K562 (cell line): Measurements from ENCODE around the gene METTL24. TPM values are rescaled to one million over a fixed set of nuclear protein-coding genes. Genes with fewer than 3 reads are reported as not detected.

Experiments
- ATAC-seq: fragments of 200-7000 bp; cut with Tn5 transposase; 3 replicates; pipeline ENCODE4 v1.9.1; 2020; ENCODE audit warnings: moderate library complexity
- BruUV-seq: library from RNA; stranded (reverse); fragments of 400-500 nt; replicated peaks from 2 replicates; lab custom pipeline; 2021; lab: Mats Ljungman, UMichigan
- CTCF ChIA-PET: fragments of 300-600 bp; formaldehyde crosslinking; extraction: SDS; loops from one replicate; lab custom pipeline; 2021; ENCODE audit warnings: low intra/inter-chr PET ratio; lab: Yijun Ruan, JAX
- POLR2A ChIA-PET: fragments of 300-600, 350-650 bp; sonication (Branson Sonifier 250); formaldehyde crosslinking; extraction: SDS; loops from one replicate; lab custom pipeline; 2021; ENCODE audit warnings: antibody characterized with exemption, inconsistent platforms; lab: Yijun Ruan, JAX
- DNase-seq, 4 experiments: peaks; one replicate each; pipeline versions ENCODE4 v3.0.0 to v3.0.0-alpha.2; 2011 to 2018; ENCODE audit warnings: low spot score in 3 of 4, mixed read lengths in 3 of 4; ENCODE audit errors: extremely low read depth in 1 of 4
- FAIRE-seq: peaks from 2 replicates; lab custom pipeline; 2011; peaks lifted over from hg19 to GRCh38; lab: Jason Lieb, UNC
- H2AFZ ChIP-seq: 2 replicates; pipeline ENCODE4 v1.6.0; 2011; ENCODE audit warnings: low read depth, low read length, control low read depth, inconsistent platforms
- H3K27ac ChIP-seq: fragments of 200-600 bp; 3 replicates; pipeline ENCODE4 v1.8.0; 2011; ENCODE audit warnings: low read depth, mild to moderate bottlenecking, control low read depth, inconsistent platforms, low read length, moderate library complexity, mixed read lengths; ENCODE audit errors: extremely low read depth
- H3K27me3 ChIP-seq, 2 experiments: fragments of 300-600 bp in 1 of 2; 2 replicates in 1 of 2; 3 replicates in 1 of 2; pipeline versions ENCODE4 v1.6.0 to v1.8.0; 2011; ENCODE audit warnings: inconsistent platforms in 2 of 2, low read length in 2 of 2, mild to moderate bottlenecking in 1 of 2, mixed read lengths in 1 of 2, moderate library complexity in 1 of 2; ENCODE audit not compliant: control insufficient read depth in 2 of 2, insufficient read depth in 2 of 2
- H3K36me3 ChIP-seq: fragments of 300-600 bp; 3 replicates; pipeline ENCODE4 v1.8.0; 2011; ENCODE audit warnings: mild to moderate bottlenecking, low read length, inconsistent platforms; ENCODE audit not compliant: control insufficient read depth, insufficient read depth
- H3K4me1 ChIP-seq, 2 experiments: fragments of 200-600 bp in 1 of 2; replicated peaks in 1 of 2; 2 replicates in 1 of 2; 3 replicates in 1 of 2; pipeline versions ENCODE4 v1.5.1 to v1.8.0; 2011; ENCODE audit warnings: inconsistent platforms in 2 of 2, low read length in 2 of 2, mild to moderate bottlenecking in 1 of 2, mixed read lengths in 1 of 2, moderate library complexity in 1 of 2; ENCODE audit not compliant: control insufficient read depth in 2 of 2, insufficient read depth in 2 of 2
- H3K4me2 ChIP-seq: 2 replicates; pipeline ENCODE4 v1.6.1; 2011; ENCODE audit warnings: low read length, control low read depth, inconsistent platforms, mixed read lengths; ENCODE audit not compliant: insufficient read depth
- H3K4me3 ChIP-seq: fragments of 200-600 bp; sonication (generic), shearing (Covaris generic); 2 replicates; pipeline ENCODE4 v1.5.1; 2016; ENCODE audit warnings: control low read depth, inconsistent platforms
- H3K79me2 ChIP-seq: fragments of 200-600 bp; 3 replicates; pipeline ENCODE4 v1.8.0; 2011; ENCODE audit warnings: low read length, inconsistent platforms; ENCODE audit not compliant: control insufficient read depth, insufficient read depth
- H3K9ac ChIP-seq, 2 experiments: 2 replicates each; pipeline versions ENCODE4 v1.6.0 to v1.6.1; 2011; ENCODE audit warnings: low read depth in 2 of 2, low read length in 2 of 2, control low read depth in 1 of 2, inconsistent platforms in 1 of 2, mild to moderate bottlenecking in 1 of 2, mixed read lengths in 1 of 2; ENCODE audit not compliant: insufficient read depth in 1 of 2
- H3K9me1 ChIP-seq: one replicate; pipeline ENCODE4 v1.6.0; 2011; ENCODE audit warnings: inconsistent platforms, mild to moderate bottlenecking, low read length, moderate library complexity; ENCODE audit not compliant: control insufficient read depth, insufficient read depth
- H3K9me3 ChIP-seq: replicated peaks from 2 replicates; pipeline ENCODE4 v1.5.1; 2011; ENCODE audit warnings: low read depth, low read length, inconsistent platforms; ENCODE audit not compliant: control insufficient read depth, insufficient read depth
- H4K20me1 ChIP-seq: replicated peaks from 2 replicates; pipeline ENCODE4 v1.6.1; 2011; ENCODE audit warnings: low read length, inconsistent platforms, mixed read lengths; ENCODE audit not compliant: control insufficient read depth, insufficient read depth
- FOS ChIP-seq: IDR thresholded peaks from 3 replicates; pipeline ENCODE4 v1.6.1; 2011; ENCODE audit not compliant: insufficient read length; ENCODE audit errors: extremely low read depth
- POLR3A ChIP-seq: IDR thresholded peaks from 2 replicates; pipeline ENCODE4 v1.6.1; 2011; ENCODE audit warnings: borderline replicate concordance, mild to moderate bottlenecking, moderate library complexity; ENCODE audit not compliant: insufficient read length, insufficient read depth; ENCODE audit errors: extremely low read depth
- TGIF2 ChIP-seq: sonication (generic); formaldehyde crosslinking; IDR thresholded peaks from 2 replicates; pipeline ENCODE4 v1.8.1; 2022; ENCODE audit warnings: mild to moderate bottlenecking, missing genetic modification reagents, moderate library complexity
- ZBTB17 ChIP-seq: fragments of 450-650 bp; formaldehyde crosslinking; IDR thresholded peaks from 2 replicates; pipeline ENCODE4 v1.4.0; 2020; ENCODE audit warnings: mild to moderate bottlenecking
- ZNF133 ChIP-seq: fragments of 250-450 bp; sonication (Bioruptor Pico); IDR thresholded peaks from 2 replicates; pipeline ENCODE4 v1.4.0; 2020; ENCODE audit warnings: mild to moderate bottlenecking
- WGBS: fragments of 100-300 bp; shearing (Covaris generic); methylation state at CpG from one replicate; pipeline ENCODE4 v1.1.6; 2016; ENCODE audit warnings: low coverage, mixed read lengths; ENCODE audit not compliant: insufficient coverage; ENCODE audit errors: missing lambda C conversion rate; 5-methylcytosine and 5-hydroxymethylcytosine counted together
- in situ Hi-C: fragments of 300-500 bp; cut with MboI; formaldehyde crosslinking; loops from 4 replicates; pipeline ENCODE4 v1.15.0; 2018; ENCODE audit warnings: inconsistent platforms, mixed read lengths
- intact Hi-C: fragments of 100-400 bp; cut with micrococcal nuclease; formaldehyde crosslinking; loops from 2 replicates; pipeline ENCODE4 v1.14.2; 2022
- polyA plus RNA-seq, 8 experiments: library from polyadenylated mRNA; depleted of rRNA in 4 of 8; stranded (reverse) in 5 of 8; unstranded in 3 of 8; fragments of >200 nt; fragmentation: Nextera tagmentation in 2 of 8; fragmentation: Illumina TruSeq in 1 of 8; extraction: Ambion mirVana in 2 of 8; extraction: Trizol in 1 of 8; gene quantifications; 2 replicates each; pipeline versions ENCODE4 v1.2.1 to v1.2.3, GENCODE V29; 2011 to 2014; ENCODE audit warnings: inconsistent platforms in 1 of 8, missing spikeins in 1 of 8
- total RNA-seq, 7 experiments: library from RNA; depleted of rRNA in 6 of 7; stranded (reverse); fragments of >200 nt in 6 of 7; fragmentation: Illumina TruSeq in 2 of 7; extraction: Trizol in 2 of 7; gene quantifications; 2 replicates each; pipeline versions ENCODE4 v1.2.1 to v1.2.3, GENCODE V29; 2011 to 2021; ENCODE audit warnings: low replicate concordance in 1 of 7
- TF ChIP-seq, protein P1 (sequence below): sonication (generic); formaldehyde crosslinking; IDR thresholded peaks from 2 replicates; pipeline ENCODE4 v1.8.0; 2023; ENCODE audit warnings: mild to moderate bottlenecking, missing genetic modification reagents
- TF ChIP-seq, protein P2 (sequence below): fragments of 250-450 bp; sonication (Bioruptor Pico); IDR thresholded peaks from 2 replicates; pipeline ENCODE4 v1.5.0; 2020; ENCODE audit warnings: mild to moderate bottlenecking
- TF ChIP-seq, protein P3 (sequence below): sonication (generic); formaldehyde crosslinking; IDR thresholded peaks from 2 replicates; pipeline ENCODE4 v1.8.0; 2022; ENCODE audit warnings: mild to moderate bottlenecking, missing genetic modification reagents, borderline replicate concordance
- TF ChIP-seq, protein P4 (sequence below): fragments of 250-450 bp; sonication (Bioruptor Pico); IDR thresholded peaks from 2 replicates; pipeline ENCODE4 v1.5.0; 2021

The METTL24 gene
- total and polyA plus RNA-seq, 9 of the 15 experiments (the other 6 are each of a cell fraction or from before 2014, with no cell fraction given), result not detected

DNA sequence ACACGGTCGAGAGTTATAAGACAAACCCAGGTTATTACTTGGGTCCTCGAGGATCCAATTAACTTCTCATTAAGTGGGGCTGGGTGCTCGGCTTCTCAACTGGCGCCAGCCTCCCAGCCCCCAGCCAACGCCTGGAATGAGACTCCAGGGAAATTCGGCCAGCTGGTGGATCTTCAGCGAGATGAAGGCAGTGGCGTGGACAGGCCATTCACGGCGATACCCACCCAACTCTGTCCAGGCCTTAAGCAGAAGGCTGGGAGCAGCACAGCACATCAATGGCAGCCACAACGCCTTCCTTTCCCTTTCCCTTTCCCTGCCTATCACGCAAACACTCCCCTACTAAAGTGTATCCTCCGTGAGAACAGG is 868 bp downstream of the METTL24 start:
- 1% methylated on average over 14 of the region's 14 CpGs for WGBS
- Histone ChIP-seq H3K36me3 (no peaks in the 10 kb centered on the region), H3K4me2 (no peak overlapping the region), H3K79me2 (no peaks in the 10 kb centered on the region), H3K4me3 (no peak overlapping the region), H2AFZ (no peak overlapping the region), H3K27me3 (peaks cover 26 to 27% of the 10 kb centered on the region in 2 experiments; a peak in 4 of 5 replicates), H3K4me1 (no peaks in the 10 kb centered on the region; a peak in 2 of 5 replicates), H3K9me1 (no peaks in the 10 kb centered on the region), H3K9ac (no peak overlapping the region), H4K20me1 (no peaks in the 10 kb centered on the region), H3K27ac (no peak overlapping the region), H3K9me3 (no peaks in the 10 kb centered on the region)
- POLR2A ChIA-PET, result no interaction called here
- ATAC-seq, result no peak
- no peak for DNase-seq
- no peak for TF ChIP-seq TGIF2
- no peak for TF ChIP-seq POLR3A
- TF ChIP-seq, protein P1, sequence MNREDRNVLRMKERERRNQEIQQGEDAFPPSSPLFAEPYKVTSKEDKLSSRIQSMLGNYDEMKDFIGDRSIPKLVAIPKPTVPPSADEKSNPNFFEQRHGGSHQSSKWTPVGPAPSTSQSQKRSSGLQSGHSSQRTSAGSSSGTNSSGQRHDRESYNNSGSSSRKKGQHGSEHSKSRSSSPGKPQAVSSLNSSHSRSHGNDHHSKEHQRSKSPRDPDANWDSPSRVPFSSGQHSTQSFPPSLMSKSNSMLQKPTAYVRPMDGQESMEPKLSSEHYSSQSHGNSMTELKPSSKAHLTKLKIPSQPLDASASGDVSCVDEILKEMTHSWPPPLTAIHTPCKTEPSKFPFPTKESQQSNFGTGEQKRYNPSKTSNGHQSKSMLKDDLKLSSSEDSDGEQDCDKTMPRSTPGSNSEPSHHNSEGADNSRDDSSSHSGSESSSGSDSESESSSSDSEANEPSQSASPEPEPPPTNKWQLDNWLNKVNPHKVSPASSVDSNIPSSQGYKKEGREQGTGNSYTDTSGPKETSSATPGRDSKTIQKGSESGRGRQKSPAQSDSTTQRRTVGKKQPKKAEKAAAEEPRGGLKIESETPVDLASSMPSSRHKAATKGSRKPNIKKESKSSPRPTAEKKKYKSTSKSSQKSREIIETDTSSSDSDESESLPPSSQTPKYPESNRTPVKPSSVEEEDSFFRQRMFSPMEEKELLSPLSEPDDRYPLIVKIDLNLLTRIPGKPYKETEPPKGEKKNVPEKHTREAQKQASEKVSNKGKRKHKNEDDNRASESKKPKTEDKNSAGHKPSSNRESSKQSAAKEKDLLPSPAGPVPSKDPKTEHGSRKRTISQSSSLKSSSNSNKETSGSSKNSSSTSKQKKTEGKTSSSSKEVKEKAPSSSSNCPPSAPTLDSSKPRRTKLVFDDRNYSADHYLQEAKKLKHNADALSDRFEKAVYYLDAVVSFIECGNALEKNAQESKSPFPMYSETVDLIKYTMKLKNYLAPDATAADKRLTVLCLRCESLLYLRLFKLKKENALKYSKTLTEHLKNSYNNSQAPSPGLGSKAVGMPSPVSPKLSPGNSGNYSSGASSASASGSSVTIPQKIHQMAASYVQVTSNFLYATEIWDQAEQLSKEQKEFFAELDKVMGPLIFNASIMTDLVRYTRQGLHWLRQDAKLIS, result no peak
- TF ChIP-seq, protein P2, sequence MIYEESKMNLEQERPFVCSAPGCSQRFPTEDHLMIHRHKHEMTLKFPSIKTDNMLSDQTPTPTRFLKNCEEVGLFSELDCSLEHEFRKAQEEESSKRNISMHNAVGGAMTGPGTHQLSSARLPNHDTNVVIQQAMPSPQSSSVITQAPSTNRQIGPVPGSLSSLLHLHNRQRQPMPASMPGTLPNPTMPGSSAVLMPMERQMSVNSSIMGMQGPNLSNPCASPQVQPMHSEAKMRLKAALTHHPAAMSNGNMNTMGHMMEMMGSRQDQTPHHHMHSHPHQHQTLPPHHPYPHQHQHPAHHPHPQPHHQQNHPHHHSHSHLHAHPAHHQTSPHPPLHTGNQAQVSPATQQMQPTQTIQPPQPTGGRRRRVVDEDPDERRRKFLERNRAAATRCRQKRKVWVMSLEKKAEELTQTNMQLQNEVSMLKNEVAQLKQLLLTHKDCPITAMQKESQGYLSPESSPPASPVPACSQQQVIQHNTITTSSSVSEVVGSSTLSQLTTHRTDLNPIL (CRISPR knock-in tag), result no peak
- TF ChIP-seq FOS, result no peak
- no peak for TF ChIP-seq ZNF133 (CRISPR knock-in tag)
- no peak for TF ChIP-seq ZBTB17 (CRISPR knock-in tag)
- TF ChIP-seq, protein P3, sequence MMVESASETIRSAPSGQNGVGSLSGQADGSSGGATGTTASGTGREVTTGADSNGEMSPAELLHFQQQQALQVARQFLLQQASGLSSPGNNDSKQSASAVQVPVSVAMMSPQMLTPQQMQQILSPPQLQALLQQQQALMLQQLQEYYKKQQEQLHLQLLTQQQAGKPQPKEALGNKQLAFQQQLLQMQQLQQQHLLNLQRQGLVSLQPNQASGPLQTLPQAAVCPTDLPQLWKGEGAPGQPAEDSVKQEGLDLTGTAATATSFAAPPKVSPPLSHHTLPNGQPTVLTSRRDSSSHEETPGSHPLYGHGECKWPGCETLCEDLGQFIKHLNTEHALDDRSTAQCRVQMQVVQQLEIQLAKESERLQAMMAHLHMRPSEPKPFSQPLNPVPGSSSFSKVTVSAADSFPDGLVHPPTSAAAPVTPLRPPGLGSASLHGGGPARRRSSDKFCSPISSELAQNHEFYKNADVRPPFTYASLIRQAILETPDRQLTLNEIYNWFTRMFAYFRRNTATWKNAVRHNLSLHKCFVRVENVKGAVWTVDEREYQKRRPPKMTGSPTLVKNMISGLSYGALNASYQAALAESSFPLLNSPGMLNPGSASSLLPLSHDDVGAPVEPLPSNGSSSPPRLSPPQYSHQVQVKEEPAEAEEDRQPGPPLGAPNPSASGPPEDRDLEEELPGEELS (CRISPR knock-in tag), result no peak
- TF ChIP-seq, protein P4, sequence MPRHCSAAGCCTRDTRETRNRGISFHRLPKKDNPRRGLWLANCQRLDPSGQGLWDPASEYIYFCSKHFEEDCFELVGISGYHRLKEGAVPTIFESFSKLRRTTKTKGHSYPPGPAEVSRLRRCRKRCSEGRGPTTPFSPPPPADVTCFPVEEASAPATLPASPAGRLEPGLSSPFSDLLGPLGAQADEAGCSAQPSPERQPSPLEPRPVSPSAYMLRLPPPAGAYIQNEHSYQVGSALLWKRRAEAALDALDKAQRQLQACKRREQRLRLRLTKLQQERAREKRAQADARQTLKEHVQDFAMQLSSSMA (CRISPR knock-in tag), result no peak
- CTCF ChIA-PET, result no interaction called here
- in situ Hi-C loops (no loop called here), intact Hi-C loops (no loop called here)
- no TSS peak for BruUV-seq
- FAIRE-seq, result no peak
